ENCODE measurements around the gene RXFP4.

DNA sequence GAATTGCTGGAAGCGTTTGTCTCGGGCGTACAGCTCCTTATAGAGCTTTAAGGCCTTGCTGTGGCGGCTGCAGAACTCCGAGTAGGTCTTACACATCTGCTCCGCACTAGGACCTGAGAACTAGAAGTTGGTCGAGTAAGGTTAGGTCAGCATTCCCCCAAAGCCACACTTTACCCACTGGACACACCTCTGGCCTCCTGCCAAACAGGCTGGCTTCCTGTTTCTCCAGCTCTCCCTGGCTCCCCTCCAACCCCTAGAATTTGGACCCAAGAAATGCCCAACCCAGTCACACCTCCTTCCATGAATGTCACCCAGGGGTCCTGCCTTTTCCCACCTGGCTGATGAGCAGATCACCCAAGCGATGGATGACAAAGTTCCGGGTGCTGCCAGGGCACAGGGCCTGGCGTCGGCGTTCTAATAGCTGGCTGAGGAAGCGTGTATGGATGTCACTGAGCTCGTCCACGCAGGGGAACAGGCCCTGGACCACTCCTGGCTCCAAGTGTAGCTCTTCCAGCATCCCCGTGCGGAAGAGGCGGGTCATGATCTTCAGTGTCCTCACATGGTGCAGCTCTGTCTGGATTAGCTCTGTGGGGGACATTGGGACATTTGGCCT lies 21.3 kb downstream of the RXFP4 start:
- TF ChIP-seq, protein P1, sequence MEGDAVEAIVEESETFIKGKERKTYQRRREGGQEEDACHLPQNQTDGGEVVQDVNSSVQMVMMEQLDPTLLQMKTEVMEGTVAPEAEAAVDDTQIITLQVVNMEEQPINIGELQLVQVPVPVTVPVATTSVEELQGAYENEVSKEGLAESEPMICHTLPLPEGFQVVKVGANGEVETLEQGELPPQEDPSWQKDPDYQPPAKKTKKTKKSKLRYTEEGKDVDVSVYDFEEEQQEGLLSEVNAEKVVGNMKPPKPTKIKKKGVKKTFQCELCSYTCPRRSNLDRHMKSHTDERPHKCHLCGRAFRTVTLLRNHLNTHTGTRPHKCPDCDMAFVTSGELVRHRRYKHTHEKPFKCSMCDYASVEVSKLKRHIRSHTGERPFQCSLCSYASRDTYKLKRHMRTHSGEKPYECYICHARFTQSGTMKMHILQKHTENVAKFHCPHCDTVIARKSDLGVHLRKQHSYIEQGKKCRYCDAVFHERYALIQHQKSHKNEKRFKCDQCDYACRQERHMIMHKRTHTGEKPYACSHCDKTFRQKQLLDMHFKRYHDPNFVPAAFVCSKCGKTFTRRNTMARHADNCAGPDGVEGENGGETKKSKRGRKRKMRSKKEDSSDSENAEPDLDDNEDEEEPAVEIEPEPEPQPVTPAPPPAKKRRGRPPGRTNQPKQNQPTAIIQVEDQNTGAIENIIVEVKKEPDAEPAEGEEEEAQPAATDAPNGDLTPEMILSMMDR (conservative IDR thresholded peaks at IDR 0.05; ENCODE audit: low read length), result no peak
- no peak for TF ChIP-seq EZH2phosphoT487 (IDR thresholded peaks at IDR 0.05; ENCODE audit: borderline replicate concordance, low read depth, low read length)

Measured in OCI-LY7 (cell line).